NT2/D1 (cell line): ENCODE results near the gene ROR1.

Source experiments
- DNase-seq: peaks from one replicate; pipeline ENCODE4 v3.0.0-alpha.2; 2011; ENCODE audit warnings: low read depth, low spot score
- H3K27me3 ChIP-seq: 2 replicates; pipeline ENCODE4 v1.6.0; 2011; ENCODE audit warnings: mild to moderate bottlenecking; ENCODE audit not compliant: insufficient read length, insufficient read depth
- H3K36me3 ChIP-seq: 2 replicates; pipeline ENCODE4 v1.6.1; 2011; ENCODE audit warnings: mild to moderate bottlenecking, low read length, mixed read lengths; ENCODE audit not compliant: insufficient read depth, insufficient read length
- H3K4me1 ChIP-seq: 2 replicates; pipeline ENCODE4 v1.5.1; 2011; ENCODE audit not compliant: insufficient read depth, insufficient read length
- H3K4me3 ChIP-seq: 2 replicates; pipeline ENCODE4 v1.5.1; 2011; ENCODE audit warnings: low read depth; ENCODE audit not compliant: insufficient read length
- H3K9ac ChIP-seq: 2 replicates; pipeline ENCODE4 v1.6.0; 2011; ENCODE audit warnings: low read depth; ENCODE audit not compliant: insufficient read length
- H3K9me3 ChIP-seq: 2 replicates; pipeline ENCODE4 v1.5.1; 2011; ENCODE audit warnings: mild to moderate bottlenecking, low read length; ENCODE audit not compliant: insufficient read depth
- SUZ12 ChIP-seq: IDR thresholded peaks from 2 replicates; pipeline ENCODE4 v1.6.1; 2011; ENCODE audit not compliant: insufficient read length, insufficient read depth; ENCODE audit errors: extremely low read depth
- YY1 ChIP-seq: IDR thresholded peaks from 2 replicates; pipeline ENCODE4 v1.6.1; 2011; ENCODE audit not compliant: insufficient read length, insufficient read depth
- ZNF274 ChIP-seq: IDR thresholded peaks from 2 replicates; pipeline ENCODE4 v1.6.1; 2011; ENCODE audit warnings: mild to moderate bottlenecking, low read depth, low read length

Gene ROR1

GRCh38 chr1:64229307-64229706 is 455.5 kb downstream of the ROR1 start:
- TF ChIP-seq YY1 = no peak
- TF ChIP-seq ZNF274 = no peak
- no peak for TF ChIP-seq SUZ12
- H3K36me3 ChIP-seq = no peaks in the 10 kb centered on the region
- H3K4me1 ChIP-seq = no peaks in the 10 kb centered on the region
- H3K9ac ChIP-seq = no peak overlapping the region
- no peak for DNase-seq
- no peaks in the 10 kb centered on the region for H3K27me3 ChIP-seq
- no peak overlapping the region for H3K4me3 ChIP-seq
- no peaks in the 10 kb centered on the region for H3K9me3 ChIP-seq
